Nephron (organoid): ENCODE results near the gene DEFB113.
"Not testable (repeated sequence)": the region's sequence is repeated elsewhere in the genome, so short reads cannot be mapped to it uniquely, and the experiment has no call there.

Source experiments
- H3K27ac Mint-ChIP-seq, 3 experiments: 2 replicates each; pipeline ENCODE4 v1.8.0; 2020; ENCODE audit warnings: mixed read lengths in 3 of 3, mild to moderate bottlenecking in 2 of 3, moderate library complexity in 1 of 3
- H3K27me3 Mint-ChIP-seq: 2 replicates; pipeline ENCODE4 v1.8.0; 2021; ENCODE audit warnings: low read depth, mild to moderate bottlenecking, moderate library complexity, mixed read lengths
- H3K36me3 Mint-ChIP-seq: 2 replicates; pipeline ENCODE4 v1.8.0; 2020; ENCODE audit warnings: low read depth, mixed read lengths
- H3K4me1 Mint-ChIP-seq: 2 replicates; pipeline ENCODE4 v1.8.0; 2020; ENCODE audit warnings: mixed read lengths
- H3K4me3 Mint-ChIP-seq, 3 experiments: 2 replicates each; pipeline ENCODE4 v1.8.0; 2020; ENCODE audit warnings: mild to moderate bottlenecking in 3 of 3, mixed read lengths in 3 of 3, moderate library complexity in 2 of 3
- H3K9me3 Mint-ChIP-seq: 2 replicates; pipeline ENCODE4 v1.8.0; 2020; ENCODE audit warnings: mixed read lengths
- TF ChIP-seq, protein P1 (sequence below), 3 experiments: fragments of 200-600 bp; sonication (generic); IDR thresholded peaks; one replicate each; pipeline ENCODE4 v1.5.0; 2021; ENCODE audit warnings: antibody characterized with exemption in 3 of 3; ENCODE audit not compliant: unreplicated experiment in 3 of 3

The DEFB113 gene

DNA sequence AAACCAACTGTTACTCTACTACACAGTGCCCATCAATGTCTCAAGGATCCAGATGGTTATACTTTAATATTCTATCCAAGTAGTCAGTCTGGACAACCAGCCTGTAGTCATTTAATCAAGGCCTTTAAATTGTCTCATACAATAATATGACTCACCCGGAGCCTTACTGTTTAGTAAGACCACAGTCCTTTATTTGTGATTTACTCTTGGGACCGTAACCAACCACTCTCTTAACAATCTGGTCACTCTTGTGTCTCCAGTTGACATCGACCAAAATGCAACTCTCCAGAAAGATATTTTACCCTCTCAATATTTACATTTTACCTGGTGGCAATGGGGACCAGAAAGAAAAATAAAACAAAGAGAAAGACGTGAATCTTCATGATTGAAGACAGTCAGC lies 20.4 kb downstream of the DEFB113 start:
- Mint-ChIP-seq H3K4me3 (no peak overlapping the region), H3K27me3 (no peaks in the 10 kb centered on the region), H3K36me3 (no peaks in the 10 kb centered on the region), H3K9me3 (peaks cover 4% of the 10 kb centered on the region), H3K4me1 (no peaks in the 10 kb centered on the region), H3K27ac (no peak overlapping the region)
- TF ChIP-seq, protein P1, sequence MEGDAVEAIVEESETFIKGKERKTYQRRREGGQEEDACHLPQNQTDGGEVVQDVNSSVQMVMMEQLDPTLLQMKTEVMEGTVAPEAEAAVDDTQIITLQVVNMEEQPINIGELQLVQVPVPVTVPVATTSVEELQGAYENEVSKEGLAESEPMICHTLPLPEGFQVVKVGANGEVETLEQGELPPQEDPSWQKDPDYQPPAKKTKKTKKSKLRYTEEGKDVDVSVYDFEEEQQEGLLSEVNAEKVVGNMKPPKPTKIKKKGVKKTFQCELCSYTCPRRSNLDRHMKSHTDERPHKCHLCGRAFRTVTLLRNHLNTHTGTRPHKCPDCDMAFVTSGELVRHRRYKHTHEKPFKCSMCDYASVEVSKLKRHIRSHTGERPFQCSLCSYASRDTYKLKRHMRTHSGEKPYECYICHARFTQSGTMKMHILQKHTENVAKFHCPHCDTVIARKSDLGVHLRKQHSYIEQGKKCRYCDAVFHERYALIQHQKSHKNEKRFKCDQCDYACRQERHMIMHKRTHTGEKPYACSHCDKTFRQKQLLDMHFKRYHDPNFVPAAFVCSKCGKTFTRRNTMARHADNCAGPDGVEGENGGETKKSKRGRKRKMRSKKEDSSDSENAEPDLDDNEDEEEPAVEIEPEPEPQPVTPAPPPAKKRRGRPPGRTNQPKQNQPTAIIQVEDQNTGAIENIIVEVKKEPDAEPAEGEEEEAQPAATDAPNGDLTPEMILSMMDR (IDR thresholded peaks at IDR 0.05; ENCODE audit: unreplicated experiment in 3 of 3), result no peak

DNA sequence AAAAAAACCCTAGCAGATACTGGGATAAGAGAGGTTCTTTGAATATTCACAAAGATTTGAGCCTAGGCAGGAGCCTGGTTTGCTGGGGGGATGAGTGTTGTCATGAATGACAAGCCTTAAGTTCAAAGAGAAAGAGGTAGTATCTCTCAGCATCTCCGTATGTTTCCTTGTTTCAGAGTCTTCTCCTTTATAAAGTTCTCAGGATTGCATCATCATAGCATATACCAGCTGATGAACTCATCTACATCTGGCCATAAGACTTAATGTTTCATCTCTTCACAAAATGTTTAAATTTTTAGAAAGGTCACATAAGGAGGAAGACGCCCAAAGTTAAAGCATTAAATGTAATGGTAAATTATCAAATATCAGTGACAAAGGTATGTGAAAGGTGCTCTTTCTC lies 22.6 kb downstream of the DEFB113 start:
- Mint-ChIP-seq H3K36me3 (no peaks in the 10 kb centered on the region), H3K27ac (no peak overlapping the region), H3K4me3 (no peak overlapping the region), H3K27me3 (no peaks in the 10 kb centered on the region), H3K9me3 (peaks cover 4% of the 10 kb centered on the region), H3K4me1 (no peaks in the 10 kb centered on the region)
- TF ChIP-seq, protein P1 (IDR thresholded peaks at IDR 0.05; ENCODE audit: unreplicated experiment in 3 of 3), result no peak

DNA sequence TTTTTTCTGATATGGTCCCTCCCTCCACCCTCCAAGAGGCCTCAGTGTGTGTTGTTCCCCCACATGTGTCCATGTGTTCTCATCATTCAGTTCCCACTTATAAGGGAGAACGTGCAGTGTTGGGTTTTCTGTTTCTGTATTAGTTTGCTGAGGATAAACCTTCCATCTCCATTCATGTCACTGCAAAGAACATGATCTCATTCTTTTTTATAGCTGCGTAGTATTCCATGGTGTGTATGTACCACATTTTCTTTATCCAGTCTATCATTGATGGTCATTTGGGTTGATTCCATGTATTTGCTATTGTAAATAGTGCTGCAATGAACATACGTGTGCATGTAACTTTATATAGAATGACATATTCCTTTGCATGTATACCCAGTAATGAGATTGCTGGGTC lies 25.4 kb downstream of the DEFB113 start:
- not testable (repeated sequence) for H3K27me3 Mint-ChIP-seq, H3K27ac Mint-ChIP-seq, H3K9me3 Mint-ChIP-seq, H3K4me1 Mint-ChIP-seq, H3K36me3 Mint-ChIP-seq, H3K4me3 Mint-ChIP-seq

DNA sequence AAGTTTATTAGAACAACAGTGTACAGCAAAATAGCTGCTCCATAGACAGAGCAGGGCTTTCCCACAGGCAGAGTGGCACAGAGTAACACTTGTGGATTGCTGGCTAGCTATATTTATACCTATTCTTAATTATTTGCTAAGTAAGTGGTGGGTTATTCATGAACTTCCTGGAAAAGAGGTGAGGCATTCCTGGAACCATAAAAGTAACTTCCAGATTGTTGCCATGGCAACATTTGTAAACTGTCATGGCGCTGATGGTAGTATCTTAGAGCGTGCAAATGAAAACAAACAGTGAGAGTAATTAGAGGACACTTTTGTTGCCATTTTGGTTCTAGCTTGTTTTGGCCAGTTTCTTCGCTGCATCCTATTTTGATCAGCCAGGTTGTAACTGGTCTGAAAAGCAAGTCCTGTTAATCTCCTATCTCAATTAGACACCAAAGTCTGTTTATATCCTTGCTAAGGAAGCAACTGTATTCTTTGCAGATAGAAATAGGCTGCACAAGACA lies 29.4 kb downstream of the DEFB113 start:
- Mint-ChIP-seq H3K4me1 (no peaks in the 10 kb centered on the region), H3K27ac (no peak overlapping the region)

DNA sequence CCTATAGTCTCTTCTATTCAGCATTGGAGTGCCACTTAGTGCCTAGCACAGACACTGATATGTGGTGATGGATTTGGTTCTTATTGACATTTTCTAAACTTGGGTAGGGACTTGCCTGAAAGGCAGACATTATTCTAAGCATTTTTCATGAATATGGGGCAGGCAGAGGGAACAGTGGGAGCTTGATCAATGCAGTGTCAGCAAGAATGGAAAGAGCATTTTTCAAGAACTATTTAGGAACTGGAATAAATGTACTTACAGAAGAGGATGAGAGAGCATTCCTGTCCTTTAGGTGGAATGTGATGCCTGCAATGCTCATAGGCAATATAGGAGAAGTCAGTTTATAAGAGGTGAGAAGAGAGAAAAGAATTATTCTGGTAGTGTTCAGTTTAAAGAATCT lies 31.6 kb downstream of the DEFB113 start:
- H3K27ac Mint-ChIP-seq, result no peak overlapping the region
- TF ChIP-seq, protein P1 (IDR thresholded peaks at IDR 0.05; ENCODE audit: unreplicated experiment in 3 of 3), result no peak
- no peaks in the 10 kb centered on the region for H3K4me1 Mint-ChIP-seq
- H3K27me3 Mint-ChIP-seq, result no peaks in the 10 kb centered on the region
- H3K4me3 Mint-ChIP-seq, result no peak overlapping the region
- no peaks in the 10 kb centered on the region for H3K9me3 Mint-ChIP-seq
- no peaks in the 10 kb centered on the region for H3K36me3 Mint-ChIP-seq

More for the DNA sequence above, 29.4 kb downstream of the DEFB113 start:
- TF ChIP-seq, protein P1 (IDR thresholded peaks at IDR 0.05; ENCODE audit: unreplicated experiment in 3 of 3), result no peak
- H3K36me3 Mint-ChIP-seq, result no peaks in the 10 kb centered on the region
- no peak overlapping the region for H3K4me3 Mint-ChIP-seq
- no peaks in the 10 kb centered on the region for H3K27me3 Mint-ChIP-seq
- H3K9me3 Mint-ChIP-seq, result peaks cover 4% of the 10 kb centered on the region

DNA sequence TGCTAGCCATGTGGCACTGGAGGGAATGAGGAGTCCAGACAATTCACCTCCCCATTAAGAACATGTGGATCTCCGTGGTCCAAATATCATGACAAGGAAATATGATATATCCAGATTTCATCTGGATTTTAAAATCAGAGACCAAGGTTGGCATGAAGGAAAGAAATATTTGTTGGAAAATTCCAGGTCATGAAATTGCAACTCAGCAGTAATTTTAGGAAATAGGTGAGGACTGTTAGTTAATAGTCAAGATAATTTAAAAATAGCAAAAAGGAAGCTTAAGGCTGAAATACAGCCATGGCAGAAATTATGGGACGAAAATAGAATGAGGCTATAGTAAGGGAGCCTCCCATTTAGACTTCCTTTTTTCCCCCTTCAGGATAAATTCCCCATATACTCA lies 32.4 kb downstream of the DEFB113 start:
- H3K4me3 Mint-ChIP-seq, result no peak overlapping the region
- H3K9me3 Mint-ChIP-seq, result no peaks in the 10 kb centered on the region
- no peaks in the 10 kb centered on the region for H3K4me1 Mint-ChIP-seq
- TF ChIP-seq, protein P1 (IDR thresholded peaks at IDR 0.05; ENCODE audit: unreplicated experiment in 3 of 3), result no peak
- no peaks in the 10 kb centered on the region for H3K27me3 Mint-ChIP-seq
- H3K36me3 Mint-ChIP-seq, result no peaks in the 10 kb centered on the region
- H3K27ac Mint-ChIP-seq, result no peak overlapping the region
